Ishikawa (cell line): ENCODE results near the gene RTN4IP1.

Experiments used
- CEBPB ChIP-seq: IDR thresholded peaks from 2 replicates; pipeline ENCODE4 v1.6.1; 2012
- CREB1 ChIP-seq: IDR thresholded peaks from 2 replicates; pipeline ENCODE4 v1.6.1; 2012; ENCODE audit warnings: low read depth
- EGR1 ChIP-seq: IDR thresholded peaks from 2 replicates; pipeline ENCODE4 v1.6.1; 2012
- EP300 ChIP-seq: IDR thresholded peaks from 2 replicates; pipeline ENCODE4 v1.6.1; 2012; ENCODE audit warnings: borderline replicate concordance
- FOXM1 ChIP-seq: IDR thresholded peaks from 2 replicates; pipeline ENCODE4 v1.6.1; 2012; ENCODE audit warnings: low read depth, borderline replicate concordance
- MAX ChIP-seq: IDR thresholded peaks from 2 replicates; pipeline ENCODE4 v1.6.1; 2012
- NFIC ChIP-seq: IDR thresholded peaks from 2 replicates; pipeline ENCODE4 v1.6.1; 2012
- RAD21 ChIP-seq: IDR thresholded peaks from 2 replicates; pipeline ENCODE4 v1.6.1; 2012; ENCODE audit warnings: low read depth
- REST ChIP-seq: IDR thresholded peaks from 2 replicates; pipeline ENCODE4 v1.6.1; 2012; ENCODE audit warnings: low read depth, mild to moderate bottlenecking
- TAF1 ChIP-seq: IDR thresholded peaks from 2 replicates; pipeline ENCODE4 v1.6.1; 2012; ENCODE audit warnings: low read depth, mild to moderate bottlenecking
- TCF12 ChIP-seq: IDR thresholded peaks from 2 replicates; pipeline ENCODE4 v1.6.1; 2012; ENCODE audit warnings: low read depth
- TEAD4 ChIP-seq: IDR thresholded peaks from 2 replicates; pipeline ENCODE4 v1.6.1; 2012
- USF1 ChIP-seq: IDR thresholded peaks from 2 replicates; pipeline ENCODE4 v1.6.1; 2012
- YY1 ChIP-seq: IDR thresholded peaks from 2 replicates; pipeline ENCODE4 v1.6.1; 2012; ENCODE audit warnings: low read depth
- ZBTB7A ChIP-seq: IDR thresholded peaks from 2 replicates; pipeline ENCODE4 v1.6.1; 2012; ENCODE audit warnings: low read depth

Gene RTN4IP1

GRCh38 chr6:106634565-106634964, 5.3 kb upstream of the RTN4IP1 start:
- TF ChIP-seq YY1, result no peak
- TF ChIP-seq USF1, result no peak
- no peak for TF ChIP-seq FOXM1
- TF ChIP-seq NFIC, result no peak
- TF ChIP-seq MAX, result no peak
- no peak for TF ChIP-seq TEAD4
- no peak for TF ChIP-seq TCF12
- TF ChIP-seq EGR1, result no peak
- TF ChIP-seq CREB1, result no peak
- no peak for TF ChIP-seq RAD21
- no peak for TF ChIP-seq REST
- no peak for TF ChIP-seq CEBPB
- TF ChIP-seq TAF1, result no peak
- TF ChIP-seq EP300, result no peak
- no peak for TF ChIP-seq ZBTB7A

- TF ChIP-seq EGR1, result no peak
These were observed 2.0 kb upstream of the RTN4IP1 start for GRCh38 chr6:106631346-106631745.

- TF ChIP-seq ZBTB7A (no peak), EP300 (no peak), TEAD4 (no peak), USF1 (no peak), CEBPB (no peak), TCF12 (no peak), EGR1 (no peak)
These were observed 1.1 kb upstream of the RTN4IP1 start for GRCh38 chr6:106630366-106630765.

- no peak for TF ChIP-seq TAF1
These were observed 513 bp upstream of the RTN4IP1 start for GRCh38 chr6:106629859-106630163.

GRCh38 chr6:106628658-106629102, 618 bp downstream of the RTN4IP1 start:
- TF ChIP-seq NFIC, result no peak
- no peak for TF ChIP-seq USF1
- TF ChIP-seq EGR1, result no peak
- TF ChIP-seq FOXM1, result no peak
- no peak for TF ChIP-seq CEBPB
- TF ChIP-seq REST, result no peak
- no peak for TF ChIP-seq TEAD4
- no peak for TF ChIP-seq TAF1
- no peak for TF ChIP-seq ZBTB7A
- no peak for TF ChIP-seq CREB1
- TF ChIP-seq YY1, result no peak
- TF ChIP-seq RAD21, result no peak
- TF ChIP-seq MAX, result no peak
- TF ChIP-seq TCF12, result no peak
- TF ChIP-seq EP300, result no peak

- TF ChIP-seq TCF12, result no peak
- no peak for TF ChIP-seq CREB1
These were observed 2.8 kb downstream of the RTN4IP1 start for GRCh38 chr6:106626485-106626884.

- TF ChIP-seq EGR1, result no peak
These were observed 6.3 kb downstream of the RTN4IP1 start for GRCh38 chr6:106623039-106623438.

GRCh38 chr6:106622412-106622811, 6.9 kb downstream of the RTN4IP1 start:
- TF ChIP-seq TEAD4, result no peak
- no peak for TF ChIP-seq TAF1
- no peak for TF ChIP-seq TCF12
- no peak for TF ChIP-seq NFIC
- no peak for TF ChIP-seq REST
- no peak for TF ChIP-seq USF1
- no peak for TF ChIP-seq CEBPB
- no peak for TF ChIP-seq EP300
- no peak for TF ChIP-seq FOXM1
- no peak for TF ChIP-seq EGR1
- TF ChIP-seq MAX, result no peak
- TF ChIP-seq CREB1, result no peak
- TF ChIP-seq YY1, result no peak
- TF ChIP-seq ZBTB7A, result no peak
- no peak for TF ChIP-seq RAD21
